ENCODE results near the gene PGA3.
"Not testable (repeated sequence)": the region's sequence is repeated elsewhere in the genome, so short reads cannot be mapped to it uniquely, and the experiment has no call there.

The PGA3 gene

DNA sequence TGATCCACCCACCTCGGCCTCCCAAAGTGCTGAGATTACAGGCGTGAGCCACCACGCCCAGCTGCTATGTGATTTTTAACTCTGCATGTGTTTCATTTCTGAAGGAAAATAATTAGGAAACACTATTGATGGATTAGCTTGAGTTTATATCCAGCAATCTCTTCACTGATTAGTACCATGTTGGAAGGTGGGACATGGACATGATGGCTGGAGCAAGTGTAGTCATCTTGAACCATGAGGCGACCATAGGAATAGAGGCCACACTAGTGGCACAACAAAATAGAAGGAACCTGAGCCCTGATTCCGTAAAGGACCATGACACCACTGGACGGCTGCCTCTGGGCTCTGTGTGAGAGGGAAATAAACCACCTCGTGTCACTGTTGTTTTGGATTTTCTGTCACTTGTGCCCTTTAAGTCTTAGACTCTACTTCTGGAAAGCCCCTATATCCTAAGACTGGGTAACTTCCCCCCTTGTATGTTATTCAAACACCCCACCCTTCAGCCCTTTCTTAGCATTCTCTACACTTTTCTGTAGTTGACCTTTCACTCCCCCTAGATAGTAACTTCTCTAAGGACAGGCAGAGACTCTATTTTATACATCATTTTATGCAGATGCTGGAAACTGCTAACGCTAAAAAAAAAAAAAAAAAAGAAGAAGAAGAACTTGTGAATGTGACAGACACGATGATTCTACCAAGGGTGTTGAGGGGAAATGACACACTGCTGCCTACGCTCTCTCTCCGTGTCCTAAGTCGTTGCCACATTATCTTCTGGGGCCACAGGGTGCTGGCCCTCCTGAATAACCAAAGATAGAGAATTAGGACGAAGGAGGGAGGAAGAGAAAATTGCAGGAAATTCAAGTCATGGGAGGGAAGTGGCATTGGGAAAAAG lies 39.4 kb upstream of the PGA3 start:
- peaks cover 54% of the 10 kb centered on the region for H3K4me1 Mint-ChIP-seq
- no peaks in the 10 kb centered on the region for H3K27me3 Mint-ChIP-seq (ENCODE audit: low read depth, poor library complexity)
- TF ChIP-seq CTCF (IDR thresholded peaks at IDR 0.05) = no peak
- DNase-seq = no peak
- no peak overlapping the region for H3K27ac Mint-ChIP-seq
- H3K4me3 Mint-ChIP-seq = no peak overlapping the region
- H3K36me3 Mint-ChIP-seq (ENCODE audit: low read depth) = no peaks in the 10 kb centered on the region
- H3K9me3 Mint-ChIP-seq = peaks cover 23% of the 10 kb centered on the region

DNA sequence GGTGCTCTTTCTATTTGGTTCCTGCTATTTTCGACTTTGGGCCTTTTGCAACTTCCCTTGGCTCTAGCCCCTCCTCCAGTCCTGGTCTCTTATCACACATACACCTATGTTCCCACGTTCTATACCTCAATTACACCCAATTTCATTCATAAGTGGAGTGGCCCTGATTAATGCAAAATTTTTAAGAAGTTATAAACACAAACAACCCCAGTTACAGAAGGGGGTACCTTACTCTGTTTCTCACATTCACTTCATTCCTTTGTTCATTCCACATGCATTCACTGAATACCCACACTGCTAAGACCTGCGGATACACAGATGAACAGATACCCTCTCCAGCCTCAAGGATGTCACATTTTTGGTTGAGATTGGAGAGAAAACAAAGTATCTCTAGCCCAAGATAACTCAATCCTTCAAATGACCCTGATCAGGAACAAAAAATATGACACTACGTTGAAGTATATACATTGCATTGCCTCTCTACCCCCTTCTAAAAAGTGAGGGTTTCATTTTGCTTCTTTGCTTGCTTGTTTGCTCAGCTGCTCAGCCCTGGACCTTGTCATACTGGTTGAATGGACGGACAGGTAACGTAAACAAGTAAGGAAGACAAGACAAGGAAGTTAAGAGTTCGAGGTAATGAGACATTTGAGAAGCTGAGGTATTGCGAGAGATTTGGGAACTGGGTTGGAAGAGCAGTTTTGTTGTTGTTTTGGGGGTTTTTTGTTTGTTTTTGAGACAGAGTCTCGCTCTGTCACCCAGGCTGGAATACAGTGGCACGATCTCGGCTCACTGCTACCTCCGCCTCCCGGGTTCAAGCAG lies 38.5 kb upstream of the PGA3 start:
- TF ChIP-seq CTCF (IDR thresholded peaks at IDR 0.05) = no peak
- H3K4me3 Mint-ChIP-seq = peak overlapping the region; percentile 4
- peak overlapping the region; percentile 58 for H3K27ac Mint-ChIP-seq
- no peaks in the 10 kb centered on the region for H3K36me3 Mint-ChIP-seq (ENCODE audit: low read depth)
- peaks cover 24% of the 10 kb centered on the region for H3K9me3 Mint-ChIP-seq
- no peak for DNase-seq
- peaks cover 49% of the 10 kb centered on the region for H3K4me1 Mint-ChIP-seq
- H3K27me3 Mint-ChIP-seq (ENCODE audit: low read depth, poor library complexity) = peaks cover 3% of the 10 kb centered on the region

GRCh38 chr11:61165785-61166184 lies 37.5 kb upstream of the PGA3 start:
- peaks cover 39% of the 10 kb centered on the region for H3K4me1 Mint-ChIP-seq
- not testable (repeated sequence) for DNase-seq; H3K27ac Mint-ChIP-seq; H3K27me3 Mint-ChIP-seq (ENCODE audit: low read depth, poor library complexity); H3K36me3 Mint-ChIP-seq (ENCODE audit: low read depth); H3K4me3 Mint-ChIP-seq
- peaks cover 24% of the 10 kb centered on the region for H3K9me3 Mint-ChIP-seq

GRCh38 chr11:61166331-61166730 lies 37.0 kb upstream of the PGA3 start:
- peaks cover 38% of the 10 kb centered on the region for H3K4me1 Mint-ChIP-seq
- peaks cover 24% of the 10 kb centered on the region for H3K9me3 Mint-ChIP-seq
- H3K27me3 Mint-ChIP-seq (ENCODE audit: low read depth, poor library complexity); H3K4me3 Mint-ChIP-seq; H3K36me3 Mint-ChIP-seq (ENCODE audit: low read depth); DNase-seq; H3K27ac Mint-ChIP-seq: not testable (repeated sequence)

GRCh38 chr11:61168042-61168688 lies 35.1 kb upstream of the PGA3 start:
- TF ChIP-seq CTCF (IDR thresholded peaks at IDR 0.05) = no peak
- DNase-seq = no peak
- no peaks in the 10 kb centered on the region for H3K36me3 Mint-ChIP-seq (ENCODE audit: low read depth)
- no peak overlapping the region for H3K27ac Mint-ChIP-seq
- H3K4me3 Mint-ChIP-seq = no peak overlapping the region
- H3K9me3 Mint-ChIP-seq = peaks cover 25% of the 10 kb centered on the region
- peaks cover 21% of the 10 kb centered on the region for H3K4me1 Mint-ChIP-seq
- H3K27me3 Mint-ChIP-seq (ENCODE audit: low read depth, poor library complexity) = peaks cover 3% of the 10 kb centered on the region

- no peak overlapping the region for H3K4me3 Mint-ChIP-seq
- H3K36me3 Mint-ChIP-seq (ENCODE audit: low read depth) = no peaks in the 10 kb centered on the region
Observed at GRCh38 chr11:61168800-61169199, 34.5 kb upstream of the PGA3 start.

More at GRCh38 chr11:61168800-61169199, 34.5 kb upstream of the PGA3 start:
- peaks cover 19% of the 10 kb centered on the region for H3K4me1 Mint-ChIP-seq
- peaks cover 32% of the 10 kb centered on the region for H3K9me3 Mint-ChIP-seq
- TF ChIP-seq CTCF (IDR thresholded peaks at IDR 0.05) = no peak
- DNase-seq = no peak
- no peak overlapping the region for H3K27ac Mint-ChIP-seq
- H3K27me3 Mint-ChIP-seq (ENCODE audit: low read depth, poor library complexity) = peaks cover 9% of the 10 kb centered on the region

All from nephron progenitor cell (in vitro differentiated cells).